C4-2B (cell line): ENCODE results near the gene GPS1.

Experiments used
- H3K27ac ChIP-seq: fragments of 450-650 bp; 2 replicates; pipeline ENCODE4 v1.5.1; 2017
- ZFX ChIP-seq: fragments of 450-650 bp; IDR thresholded peaks from 2 replicates; pipeline ENCODE4 v1.6.1; 2017
- TF ChIP-seq, protein P1 (sequence below): fragments of 450-650 bp; conservative IDR thresholded peaks from 2 replicates; pipeline ENCODE4 v1.5.1; 2017; ENCODE audit warnings: mild to moderate bottlenecking

Gene GPS1

DNA sequence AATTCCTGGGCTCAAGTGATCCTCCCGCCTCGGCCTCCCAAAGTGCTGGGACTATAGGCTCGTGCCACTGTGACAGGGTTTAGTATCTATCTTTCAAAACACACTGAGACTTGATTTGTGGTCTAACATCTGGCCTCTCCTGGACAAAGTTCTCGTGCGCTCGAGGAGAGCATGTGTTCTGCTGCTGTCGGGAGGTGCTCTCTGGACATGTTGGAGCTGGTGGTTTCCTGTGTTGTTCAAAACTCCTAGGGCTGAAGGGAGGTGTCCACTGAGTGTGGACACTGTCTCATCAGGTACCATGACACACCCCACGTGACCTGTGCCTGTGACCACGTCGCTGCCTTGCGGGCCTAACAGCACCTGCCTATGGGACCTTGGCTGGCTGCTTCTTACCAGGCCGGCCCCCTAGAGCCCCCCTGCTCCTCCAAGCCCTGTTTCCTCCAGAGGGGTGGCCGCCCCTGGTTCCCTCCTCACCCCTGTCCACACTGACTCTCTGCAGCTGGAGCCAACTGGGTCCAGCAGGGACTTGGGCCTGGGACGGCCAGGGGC is 5.7 kb upstream of the GPS1 start:
- TF ChIP-seq, protein P1, sequence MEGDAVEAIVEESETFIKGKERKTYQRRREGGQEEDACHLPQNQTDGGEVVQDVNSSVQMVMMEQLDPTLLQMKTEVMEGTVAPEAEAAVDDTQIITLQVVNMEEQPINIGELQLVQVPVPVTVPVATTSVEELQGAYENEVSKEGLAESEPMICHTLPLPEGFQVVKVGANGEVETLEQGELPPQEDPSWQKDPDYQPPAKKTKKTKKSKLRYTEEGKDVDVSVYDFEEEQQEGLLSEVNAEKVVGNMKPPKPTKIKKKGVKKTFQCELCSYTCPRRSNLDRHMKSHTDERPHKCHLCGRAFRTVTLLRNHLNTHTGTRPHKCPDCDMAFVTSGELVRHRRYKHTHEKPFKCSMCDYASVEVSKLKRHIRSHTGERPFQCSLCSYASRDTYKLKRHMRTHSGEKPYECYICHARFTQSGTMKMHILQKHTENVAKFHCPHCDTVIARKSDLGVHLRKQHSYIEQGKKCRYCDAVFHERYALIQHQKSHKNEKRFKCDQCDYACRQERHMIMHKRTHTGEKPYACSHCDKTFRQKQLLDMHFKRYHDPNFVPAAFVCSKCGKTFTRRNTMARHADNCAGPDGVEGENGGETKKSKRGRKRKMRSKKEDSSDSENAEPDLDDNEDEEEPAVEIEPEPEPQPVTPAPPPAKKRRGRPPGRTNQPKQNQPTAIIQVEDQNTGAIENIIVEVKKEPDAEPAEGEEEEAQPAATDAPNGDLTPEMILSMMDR, result no peak
- TF ChIP-seq ZFX, result no peak

DNA sequence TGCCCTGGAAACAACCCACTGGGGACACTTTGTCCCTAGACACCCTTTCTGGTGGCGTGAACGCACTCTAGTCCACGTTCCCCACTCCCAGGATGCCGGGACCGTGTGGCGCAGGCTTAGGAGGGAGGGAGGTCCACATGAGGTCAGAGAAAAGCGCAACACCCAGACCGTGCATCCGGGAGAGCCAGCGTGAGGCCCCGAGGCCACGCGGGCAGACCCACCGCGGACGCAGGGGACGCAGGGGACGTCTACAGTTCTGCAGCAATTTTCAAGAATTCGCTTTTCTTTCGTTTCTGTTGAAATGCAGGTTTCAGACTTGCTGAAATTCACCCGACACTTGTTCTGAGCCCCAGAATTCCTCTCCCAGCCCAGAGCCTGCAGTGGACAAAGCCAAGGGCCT is 4.8 kb upstream of the GPS1 start:
- H3K27ac ChIP-seq, result no peak overlapping the region
- TF ChIP-seq, protein P1, result no peak
- TF ChIP-seq ZFX, result no peak

More for the DNA sequence above, 5.7 kb upstream of the GPS1 start:
- no peak overlapping the region for H3K27ac ChIP-seq

DNA sequence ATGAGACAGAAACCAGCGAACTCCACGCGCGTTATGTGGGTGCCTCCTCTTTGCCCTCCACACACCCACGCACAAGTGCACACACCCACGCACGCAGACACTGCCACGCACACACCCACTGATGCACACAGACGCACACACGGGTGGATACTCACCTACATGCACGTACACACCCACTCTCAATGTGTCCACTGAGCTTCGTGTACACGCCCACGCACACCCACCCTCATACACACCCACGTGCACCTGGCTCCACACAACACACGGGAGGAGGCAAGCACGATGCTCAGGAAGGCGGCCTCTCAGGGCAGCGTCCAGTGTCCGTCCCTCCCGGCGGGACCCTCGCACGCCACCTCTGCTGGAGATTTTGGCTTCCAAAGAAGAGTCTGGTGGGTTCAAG is 4.3 kb upstream of the GPS1 start:
- H3K27ac ChIP-seq, result no peak overlapping the region
- no peak for TF ChIP-seq ZFX
- TF ChIP-seq, protein P1, result no peak

DNA sequence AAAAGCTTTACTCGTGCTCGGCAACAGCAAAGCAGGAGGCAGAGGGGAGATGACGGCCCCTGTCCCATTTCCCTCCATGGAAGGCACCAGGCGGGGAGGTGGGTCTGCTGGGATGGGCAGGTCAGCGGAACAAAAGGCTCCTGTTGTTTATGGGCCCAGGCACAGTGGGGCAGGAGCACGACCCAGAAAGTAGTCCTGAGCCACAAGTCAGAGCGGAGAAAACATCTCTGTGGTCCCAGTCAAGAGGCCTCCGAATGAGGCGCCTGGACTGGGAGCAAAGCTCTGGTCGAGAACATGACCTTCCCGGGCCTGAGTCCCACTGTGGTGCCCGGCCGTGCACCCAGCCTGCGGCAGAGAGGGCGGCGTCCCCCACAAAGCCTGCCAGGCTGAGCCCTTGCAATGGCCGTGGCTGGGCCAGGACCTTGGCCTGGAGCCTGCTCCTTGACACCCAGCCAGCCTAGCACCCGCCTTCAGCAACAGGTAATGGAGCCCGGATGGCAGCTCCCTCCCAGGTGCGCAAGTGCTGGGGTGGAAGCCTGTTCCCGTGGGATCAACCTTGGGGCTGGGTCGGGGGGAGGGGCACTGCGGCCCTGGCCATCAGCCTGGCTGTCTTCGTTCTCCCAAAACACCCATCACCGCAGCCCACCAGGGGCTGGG is 3.7 kb upstream of the GPS1 start:
- TF ChIP-seq ZFX, result no peak
- TF ChIP-seq, protein P1, result no peak
- no peak overlapping the region for H3K27ac ChIP-seq

DNA sequence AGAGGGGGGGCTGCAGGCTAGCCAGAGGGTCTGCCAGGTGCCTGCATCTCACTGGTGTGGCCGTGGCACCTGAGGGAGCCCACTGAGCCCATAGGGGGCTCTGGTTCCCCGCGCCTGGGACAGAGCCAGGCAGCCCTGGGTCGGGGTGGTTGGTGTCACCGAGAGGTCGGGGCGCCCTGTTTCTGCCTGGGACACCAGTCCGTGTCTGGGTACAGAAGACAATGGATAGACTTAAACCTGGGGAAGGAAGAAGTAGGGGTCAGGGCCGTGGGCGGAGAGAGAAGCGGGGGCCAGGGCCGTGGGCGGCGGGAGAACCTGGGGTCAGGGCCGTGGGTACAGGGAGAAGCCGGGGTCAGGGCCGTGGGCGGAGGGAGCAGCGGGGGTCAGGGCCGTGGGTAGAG is 3.1 kb upstream of the GPS1 start:
- no peak overlapping the region for H3K27ac ChIP-seq
- TF ChIP-seq ZFX, result no peak
- TF ChIP-seq, protein P1, result no peak

DNA sequence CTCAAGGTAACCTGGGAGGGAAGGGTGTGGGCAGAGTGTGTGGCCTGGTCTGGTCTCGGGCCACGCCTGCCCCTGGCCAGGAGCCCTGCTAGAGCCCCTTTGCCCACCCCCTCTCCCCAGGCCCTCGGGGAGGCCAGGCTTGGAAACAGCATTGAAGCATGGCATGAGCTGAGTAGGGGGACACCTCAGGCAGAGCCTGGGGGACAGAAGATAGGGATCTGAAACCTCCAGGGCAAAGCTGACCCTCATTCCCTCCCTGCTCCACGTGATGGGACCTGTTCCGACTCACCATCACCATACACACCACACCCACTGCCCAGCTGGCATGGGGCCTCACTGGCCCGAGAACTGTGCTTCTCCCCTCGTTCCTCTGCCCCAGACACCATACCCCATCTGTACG is 2.6 kb upstream of the GPS1 start:
- TF ChIP-seq, protein P1, result no peak
- TF ChIP-seq ZFX, result no peak
- H3K27ac ChIP-seq, result no peak overlapping the region

DNA sequence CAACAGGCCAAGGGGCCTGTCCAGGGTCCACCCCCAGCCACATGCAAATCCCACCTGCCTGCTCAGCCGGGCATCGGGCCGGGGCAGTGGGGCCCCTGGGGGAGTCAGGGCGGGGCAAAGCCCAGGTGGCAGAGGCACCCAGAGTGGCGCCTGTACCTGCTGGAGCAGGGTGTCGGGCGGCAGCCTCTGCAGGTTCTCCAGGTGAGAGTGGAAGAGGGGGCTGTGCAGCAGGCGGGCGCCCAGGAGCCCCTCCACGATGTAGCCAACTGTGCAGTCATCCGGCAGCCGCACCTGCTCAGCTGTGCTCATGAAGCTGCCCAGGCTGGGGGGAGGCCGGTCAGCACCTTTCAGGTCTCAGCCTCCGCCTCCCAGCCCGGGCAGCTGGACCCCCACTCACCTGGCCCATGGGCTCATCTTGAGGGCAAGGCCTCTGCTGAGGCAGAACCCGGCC is 2.2 kb upstream of the GPS1 start:
- H3K27ac ChIP-seq, result no peak overlapping the region
- TF ChIP-seq, protein P1, result no peak
- no peak for TF ChIP-seq ZFX
